SKM-1 treated with dmso at 0.1 percent for 144 hours (cell line): ENCODE data around the gene GLIPR1.
"Not testable (repeated sequence)": the region's sequence is repeated elsewhere in the genome, so short reads cannot be mapped to it uniquely, and the experiment has no call there.

Experiments used
- DNase-seq: peaks from one replicate; lab custom pipeline; 2025; ENCODE audit not compliant: unreplicated experiment; lab: John Stamatoyannopoulos, UW

The GLIPR1 gene

GRCh38 chr12:75509621-75510020 is 29.1 kb downstream of the GLIPR1 start:
- no peak for DNase-seq

- DNase-seq: peak; percentile 85
Observed at GRCh38 chr12:75511116-75512048, 30.8 kb downstream of the GLIPR1 start, which contains the start of gene KRR1. KRR1 (minus strand) TSS chr12:75511609; CDS start chr12:75511597, 12 bp downstream.

- not testable (repeated sequence) for DNase-seq
Observed at GRCh38 chr12:75521224-75521623, 40.7 kb downstream of the GLIPR1 start.

GRCh38 chr12:75522124-75522523 is 41.6 kb downstream of the GLIPR1 start:
- not testable (repeated sequence) for DNase-seq

GRCh38 chr12:75525263-75525662 is 44.7 kb downstream of the GLIPR1 start:
- DNase-seq: no peak

- DNase-seq: peak; percentile 36
Observed at GRCh38 chr12:75526655-75527511, 46.3 kb downstream of the GLIPR1 start.

GRCh38 chr12:75528272-75528671 is 47.7 kb downstream of the GLIPR1 start:
- DNase-seq: no peak

- no peak for DNase-seq
Observed at GRCh38 chr12:75528692-75529091, 48.1 kb downstream of the GLIPR1 start.

GRCh38 chr12:75529316-75529715 is 48.8 kb downstream of the GLIPR1 start:
- DNase-seq: no peak

GRCh38 chr12:75529826-75530225 is 49.3 kb downstream of the GLIPR1 start:
- DNase-seq: no peak

- no peak for DNase-seq
Observed at GRCh38 chr12:75533239-75533638, 52.7 kb downstream of the GLIPR1 start.

GRCh38 chr12:75539889-75540288 is 59.3 kb downstream of the GLIPR1 start:
- DNase-seq: no peak

- no peak for DNase-seq
Observed at GRCh38 chr12:75542942-75543341, 62.4 kb downstream of the GLIPR1 start.

GRCh38 chr12:75543529-75543928 is 63.0 kb downstream of the GLIPR1 start:
- no peak for DNase-seq

GRCh38 chr12:75545636-75546035 is 65.1 kb downstream of the GLIPR1 start:
- no peak for DNase-seq

GRCh38 chr12:75548879-75549278 is 68.3 kb downstream of the GLIPR1 start:
- no peak for DNase-seq

GRCh38 chr12:75549989-75550388 is 69.4 kb downstream of the GLIPR1 start:
- no peak for DNase-seq

GRCh38 chr12:75550401-75551240 is 70.1 kb downstream of the GLIPR1 start:
- DNase-seq: no peak

- no peak for DNase-seq
Observed at GRCh38 chr12:75551477-75551876, 70.9 kb downstream of the GLIPR1 start.

GRCh38 chr12:75553398-75553797 is 72.8 kb downstream of the GLIPR1 start:
- peak; percentile 16 for DNase-seq
